IMR-90 (cell line): Measurements from ENCODE around the gene MT1A. TPM values are rescaled to one million over a fixed set of nuclear protein-coding genes. Genes with fewer than 3 reads are reported as not detected.

ENCODE experiments used
- ATAC-seq: fragments of 200-7000 bp; cut with Tn5 transposase; 2 replicates; pipeline ENCODE4 v1.9.1; 2020; ENCODE audit warnings: low read depth, mild to moderate bottlenecking, moderate library complexity
- BruUV-seq: library from RNA; stranded (reverse); fragments of 400-500 nt; replicated peaks from 2 replicates; lab custom pipeline; 2021; lab: Mats Ljungman, UMichigan
- CTCF ChIA-PET: fragments of 300-600 bp; formaldehyde crosslinking; extraction: SDS; loops from one replicate; lab custom pipeline; 2021; ENCODE audit warnings: antibody characterized with exemption; lab: Yijun Ruan, JAX
- POLR2A ChIA-PET: fragments of 300-600 bp; sonication (Branson Sonifier 250); formaldehyde crosslinking; loops from one replicate; lab custom pipeline; 2022; ENCODE audit warnings: antibody characterized with exemption; ENCODE audit not compliant: unreplicated experiment; lab: Charles Lee
- DNase-seq: peaks from one replicate; pipeline ENCODE4 v3.0.0; 2013
- H2AFZ ChIP-seq: replicated peaks from 2 replicates; pipeline ENCODE3; 2013; ENCODE audit warnings: low read length, mild to moderate bottlenecking; ENCODE audit not compliant: poor library complexity
- H2AK5ac ChIP-seq: 2 replicates; pipeline ENCODE4 v1.6.1; 2013; ENCODE audit warnings: low read depth, low read length, inconsistent platforms
- H2AK9ac ChIP-seq: replicated peaks from 2 replicates; pipeline ENCODE3; 2013; ENCODE audit warnings: mild to moderate bottlenecking, low read depth, low read length, moderate library complexity; ENCODE audit not compliant: poor library complexity
- H2BK120ac ChIP-seq: 2 replicates; pipeline ENCODE4 v1.6.1; 2013; ENCODE audit warnings: low read depth, low read length, inconsistent platforms
- H2BK15ac ChIP-seq: 3 replicates; pipeline ENCODE4 v1.6.1; 2013; ENCODE audit warnings: low read depth, low read length, inconsistent platforms
- H2BK20ac ChIP-seq: 2 replicates; pipeline ENCODE4 v1.6.1; 2013; ENCODE audit warnings: low read depth, mild to moderate bottlenecking, inconsistent platforms, low read length, moderate library complexity
- H2BK5ac ChIP-seq: 2 replicates; pipeline ENCODE4 v1.6.1; 2013; ENCODE audit warnings: mild to moderate bottlenecking, low read depth, low read length, inconsistent platforms; ENCODE audit not compliant: poor library complexity, severe bottlenecking
- H3K14ac ChIP-seq: replicated peaks from 2 replicates; pipeline ENCODE4 v1.6.1; 2013; ENCODE audit warnings: low read depth, low read length, inconsistent platforms
- H3K18ac ChIP-seq: 2 replicates; pipeline ENCODE4 v1.6.1; 2013; ENCODE audit warnings: low read depth, low read length, control low read depth
- H3K23ac ChIP-seq: 2 replicates; pipeline ENCODE4 v1.6.1; 2013; ENCODE audit warnings: low read depth, low read length, inconsistent platforms
- H3K27ac ChIP-seq: 2 replicates; pipeline ENCODE4 v1.5.1; 2013; ENCODE audit warnings: mild to moderate bottlenecking, control low read depth, low read length; ENCODE audit not compliant: insufficient read depth
- H3K27me3 ChIP-seq: 2 replicates; pipeline ENCODE4 v1.6.1; 2013; ENCODE audit warnings: low read length; ENCODE audit not compliant: control insufficient read depth, insufficient read depth
- H3K36me3 ChIP-seq: 2 replicates; pipeline ENCODE4 v1.6.1; 2013; ENCODE audit warnings: low read length, mixed read lengths; ENCODE audit not compliant: control insufficient read depth, insufficient read depth
- H3K4ac ChIP-seq: 2 replicates; pipeline ENCODE4 v1.6.1; 2013; ENCODE audit warnings: low read depth, low read length, inconsistent platforms
- H3K4me1 ChIP-seq: 2 replicates; pipeline ENCODE4 v1.6.1; 2013; ENCODE audit warnings: low read length, mixed read lengths; ENCODE audit not compliant: control insufficient read depth, insufficient read depth
- H3K4me2 ChIP-seq: 2 replicates; pipeline ENCODE4 v1.6.1; 2013; ENCODE audit warnings: low read depth, mild to moderate bottlenecking, control low read depth, low read length, moderate library complexity
- H3K4me3 ChIP-seq: 2 replicates; pipeline ENCODE4 v1.5.1; 2013; ENCODE audit warnings: low read depth, mild to moderate bottlenecking, control low read depth, low read length, moderate library complexity; ENCODE audit not compliant: insufficient read depth
- H3K56ac ChIP-seq: 2 replicates; pipeline ENCODE4 v1.6.1; 2013; ENCODE audit warnings: low read length, inconsistent platforms; ENCODE audit not compliant: insufficient read depth; ENCODE audit errors: extremely low read depth
- H3K79me1 ChIP-seq, 2 experiments: 2 replicates each; pipeline ENCODE4 v1.6.1; 2013; ENCODE audit warnings: low read length in 2 of 2, inconsistent platforms in 1 of 2, low read depth in 1 of 2
- H3K9ac ChIP-seq: 2 replicates; pipeline ENCODE4 v1.6.1; 2013; ENCODE audit warnings: low read depth, low read length, control low read depth
- H3K9me1 ChIP-seq: 2 replicates; pipeline ENCODE4 v1.6.1; 2013; ENCODE audit warnings: low read length, inconsistent platforms; ENCODE audit not compliant: insufficient read depth
- H3K9me3 ChIP-seq: 2 replicates; pipeline ENCODE4 v1.6.1; 2013; ENCODE audit warnings: low read length; ENCODE audit not compliant: control insufficient read depth, insufficient read depth
- H4K20me1 ChIP-seq: 2 replicates; pipeline ENCODE4 v1.6.1; 2013; ENCODE audit warnings: low read length, inconsistent platforms; ENCODE audit not compliant: insufficient read depth
- H4K5ac ChIP-seq: 2 replicates; pipeline ENCODE4 v1.6.1; 2013; ENCODE audit warnings: mild to moderate bottlenecking, low read depth, low read length, control low read depth
- H4K8ac ChIP-seq, 2 experiments: 2 replicates each; pipeline ENCODE4 v1.6.1; 2013; ENCODE audit warnings: low read depth in 2 of 2, low read length in 2 of 2, control low read depth in 1 of 2, inconsistent platforms in 1 of 2
- H4K91ac ChIP-seq: 2 replicates; pipeline ENCODE4 v1.6.1; 2013; ENCODE audit warnings: low read depth, low read length, inconsistent platforms; ENCODE audit not compliant: insufficient read depth
- BHLHE40 ChIP-seq: fragments of 150-350 bp; IDR thresholded peaks from 2 replicates; pipeline ENCODE4 v1.6.1; 2016; ENCODE audit warnings: mild to moderate bottlenecking, low read depth, low read length
- CEBPB ChIP-seq: IDR thresholded peaks from 2 replicates; pipeline ENCODE4 v1.6.1; 2012; ENCODE audit warnings: low read depth, low read length, improper control_type of control experiment
- CHD1 ChIP-seq: IDR thresholded peaks from 2 replicates; pipeline ENCODE4 v1.6.1; 2012; ENCODE audit warnings: low read depth, low read length, improper control_type of control experiment
- CTCF ChIP-seq: conservative IDR thresholded peaks from 2 replicates; pipeline ENCODE4 v1.5.1; 2012; ENCODE audit warnings: mild to moderate bottlenecking, low read depth, low read length, improper control_type of control experiment
- ELK1 ChIP-seq: fragments of 150-350 bp; IDR thresholded peaks from 2 replicates; pipeline ENCODE4 v1.6.1; 2016; ENCODE audit warnings: low read depth, mild to moderate bottlenecking, low read length, moderate library complexity, borderline replicate concordance
- FOS ChIP-seq: fragments of 150-350 bp; IDR thresholded peaks from 2 replicates; pipeline ENCODE4 v1.6.1; 2016; ENCODE audit warnings: low read depth, low read length
- MAFK ChIP-seq: IDR thresholded peaks from 2 replicates; pipeline ENCODE4 v1.6.1; 2012; ENCODE audit warnings: low read depth, low read length, improper control_type of control experiment
- MAZ ChIP-seq: IDR thresholded peaks from 2 replicates; pipeline ENCODE4 v1.6.1; 2012; ENCODE audit warnings: low read depth, mild to moderate bottlenecking, low read length, improper control_type of control experiment, moderate library complexity, borderline replicate concordance
- MXI1 ChIP-seq: IDR thresholded peaks from 2 replicates; pipeline ENCODE4 v1.6.1; 2012; ENCODE audit warnings: low read depth, mild to moderate bottlenecking, low read length, moderate library complexity, borderline replicate concordance
- NFE2L2 ChIP-seq: fragments of 150-350 bp; IDR thresholded peaks from 2 replicates; pipeline ENCODE4 v1.6.1; 2016; ENCODE audit warnings: low read depth, mild to moderate bottlenecking, low read length
- RAD21 ChIP-seq: IDR thresholded peaks from 2 replicates; pipeline ENCODE4 v1.6.1; 2012; ENCODE audit warnings: low read length, improper control_type of control experiment
- RCOR1 ChIP-seq: IDR thresholded peaks from 2 replicates; pipeline ENCODE4 v1.6.1; 2012; ENCODE audit warnings: mild to moderate bottlenecking, low read length, improper control_type of control experiment; ENCODE audit not compliant: insufficient replicate concordance
- RFX5 ChIP-seq: IDR thresholded peaks from 2 replicates; pipeline ENCODE4 v1.8.0; 2012; ENCODE audit warnings: low read depth, mild to moderate bottlenecking, low read length, moderate library complexity
- SMC3 ChIP-seq: fragments of 150-350 bp; IDR thresholded peaks from 2 replicates; pipeline ENCODE4 v1.6.1; 2016; ENCODE audit warnings: low read depth, mild to moderate bottlenecking, antibody characterized with exemption, low read length, moderate library complexity
- USF2 ChIP-seq: fragments of 150-350 bp; IDR thresholded peaks from 2 replicates; pipeline ENCODE4 v1.6.1; 2017; ENCODE audit warnings: mild to moderate bottlenecking, antibody characterized with exemption, low read length, low read depth
- WGBS, 2 experiments: methylation state at CpG; one replicate each; pipeline versions ENCODE4 v1.1.5 to v1.1.7; 2013; ENCODE audit warnings: missing lambda C conversion rate in 2 of 2; ENCODE audit not compliant: insufficient read length in 1 of 2; ENCODE audit errors: extremely low coverage in 2 of 2; 5-methylcytosine and 5-hydroxymethylcytosine counted together
- dilution Hi-C: fragments of 300-500 bp; cut with HindIII; formaldehyde crosslinking; loops from one replicate; pipeline ENCODE4 v1.14.3; 2018; ENCODE audit warnings: low sequenced_read_pairs; ENCODE audit not compliant: unreplicated experiment
- in situ Hi-C: fragments of 300-500 bp; cut with MboI; formaldehyde crosslinking; loops from 3 replicates; pipeline ENCODE4 v1.14.3; 2019; ENCODE audit warnings: low sequenced_read_pairs, inconsistent platforms, mixed read lengths
- intact Hi-C: fragments of 100-400 bp; cut with micrococcal nuclease; formaldehyde crosslinking; loops from 2 replicates; pipeline ENCODE4 v1.10.0; 2022
- polyA plus RNA-seq, 3 experiments: library from polyadenylated mRNA; depleted of rRNA; stranded (reverse); fragments of >200 nt; gene quantifications; 2 replicates each; pipeline ENCODE4 v1.2.3, GENCODE V29; 2012; ENCODE audit warnings: low replicate concordance in 1 of 3
- total RNA-seq: library from RNA; depleted of rRNA; stranded (reverse); fragments of >200 nt; gene quantifications from 2 replicates; pipeline ENCODE4 v1.2.3, GENCODE V29; 2012

The MT1A gene
- total and polyA plus RNA-seq, 2 of the 4 experiments (the other 2 are of a cell fraction): 1.6 TPM; not detected in 1

GRCh38 chr16:56669840-56670619 lies 31.6 kb downstream of the MT1A start:
- Histone ChIP-seq H3K36me3 (no peaks in the 10 kb centered on the region), H3K79me1 (no peaks in the 10 kb centered on the region), H3K4me3 (no peak overlapping the region), H2BK20ac (no peak overlapping the region), H4K8ac (no peak overlapping the region), H2AK9ac (no peak overlapping the region), H3K18ac (no peak overlapping the region), H3K9me3 (no peaks in the 10 kb centered on the region), H2AK5ac (no peak overlapping the region), H3K4me2 (no peak overlapping the region), H2BK5ac (no peak overlapping the region), H3K56ac (no peak overlapping the region), H3K27me3 (peaks cover 53% of the 10 kb centered on the region), H4K91ac (no peak overlapping the region), H3K9me1 (peaks cover 5% of the 10 kb centered on the region), H4K5ac (no peak overlapping the region), H2AFZ (no peak overlapping the region), H2BK120ac (no peak overlapping the region), H3K4ac (no peak overlapping the region), H3K14ac (no peak overlapping the region), H2BK15ac (no peak overlapping the region), H3K4me1 (peaks cover 13% of the 10 kb centered on the region), H3K23ac (no peak overlapping the region), H3K27ac (no peak overlapping the region), H4K20me1 (peaks cover 4% of the 10 kb centered on the region; the same call in 1 of the 2 replicates), H3K9ac (no peak overlapping the region)
- ATAC-seq (no peak), DNase-seq (no peak)
- dilution Hi-C loops: no loop called here
- in situ Hi-C loops: no loop called here
- WGBS, 2 experiments: 30% methylated on average over 5 of the region's 19 CpGs; no CpG with 5 or more reads in 1 of the 2 experiments
- CTCF ChIA-PET: no interaction called here
- BruUV-seq: no TSS peak
- POLR2A ChIA-PET: interaction anchor here (0.6 to 0.7 kb wide), 2 partner anchors 43 to 178 kb away, joined by 3 read pairs; no protein-coding TSS in a partner anchor
- intact Hi-C loops: no loop called here
- TF ChIP-seq CEBPB (no peak), BHLHE40 (no peak), RFX5 (no peak), RCOR1 (no peak), RAD21 (no peak), MAZ (no peak), FOS (no peak), SMC3 (no peak), USF2 (no peak), CTCF (no peak), ELK1 (no peak), NFE2L2 (no peak), MAFK (no peak), MXI1 (no peak), CHD1 (no peak)
